ENCODE data around the gene AANAT.

The AANAT gene

DNA sequence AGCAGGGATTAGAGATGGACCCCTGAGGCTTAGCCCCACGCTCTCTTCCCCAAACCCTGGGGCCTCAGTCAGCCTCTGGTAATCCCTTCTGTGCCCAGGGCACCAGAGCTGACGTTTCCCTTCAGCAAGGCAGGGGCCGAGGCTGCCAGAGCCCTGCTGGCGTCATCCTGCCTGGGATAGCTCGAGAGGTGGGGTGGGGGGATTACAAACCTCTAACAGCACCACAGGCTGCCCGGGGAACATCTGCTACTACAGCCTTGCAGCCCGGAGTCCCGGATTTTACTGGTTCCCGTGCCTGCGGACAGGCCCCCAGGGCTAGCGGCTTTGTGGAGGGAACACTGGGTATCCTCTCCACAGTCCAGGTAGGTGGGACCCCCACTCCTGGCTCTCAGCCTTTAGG is at the start of gene AANAT:
AANAT (plus strand) TSS at position 238 of the 400 bp plus-strand sequence. CDS start 1,144 bp downstream, outside the sequence.
- no peak for DNase-seq

DNA sequence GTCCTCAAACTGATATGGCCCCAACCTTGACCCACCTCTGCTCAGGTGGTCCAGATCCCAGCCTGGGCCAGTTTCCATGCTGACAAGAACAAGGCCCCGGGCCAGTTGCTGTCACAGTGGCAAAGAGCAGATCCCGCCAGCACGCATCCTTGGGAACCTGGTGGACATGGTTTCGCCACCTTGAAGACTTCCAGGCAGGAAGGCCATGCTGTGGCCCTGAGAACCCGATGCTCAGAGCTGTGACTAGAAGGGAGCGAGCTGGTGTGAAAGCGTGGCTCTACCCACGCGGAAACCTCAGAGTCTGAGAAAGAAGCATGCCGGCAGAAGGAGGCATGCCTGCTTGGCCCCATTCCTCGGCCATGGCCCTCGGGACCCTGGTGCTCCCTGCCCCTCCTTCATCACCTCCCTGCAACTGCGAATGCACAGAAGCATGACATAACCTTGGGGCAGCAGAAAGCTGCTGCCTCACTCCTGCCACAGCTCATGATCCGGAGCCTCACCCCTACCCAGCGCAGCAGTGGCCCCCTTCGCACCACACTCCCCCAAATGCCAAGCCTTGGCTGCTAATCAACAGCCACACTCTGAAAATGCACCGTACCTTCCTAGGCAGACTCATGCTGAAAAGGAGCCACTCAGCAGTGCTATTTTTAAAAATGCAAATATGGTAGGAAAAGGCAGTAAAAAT is 47.7 kb upstream of the AANAT start:
- DNase-seq = no peak

- no peak for DNase-seq
Measured at GRCh38 chr17:76420356-76421043, 46.9 kb upstream of the AANAT start.

GRCh38 chr17:76421044-76421407 is 46.4 kb upstream of the AANAT start:
- DNase-seq = no peak

- no peak for DNase-seq
Measured at GRCh38 chr17:76422406-76422805, 45.0 kb upstream of the AANAT start.

DNA sequence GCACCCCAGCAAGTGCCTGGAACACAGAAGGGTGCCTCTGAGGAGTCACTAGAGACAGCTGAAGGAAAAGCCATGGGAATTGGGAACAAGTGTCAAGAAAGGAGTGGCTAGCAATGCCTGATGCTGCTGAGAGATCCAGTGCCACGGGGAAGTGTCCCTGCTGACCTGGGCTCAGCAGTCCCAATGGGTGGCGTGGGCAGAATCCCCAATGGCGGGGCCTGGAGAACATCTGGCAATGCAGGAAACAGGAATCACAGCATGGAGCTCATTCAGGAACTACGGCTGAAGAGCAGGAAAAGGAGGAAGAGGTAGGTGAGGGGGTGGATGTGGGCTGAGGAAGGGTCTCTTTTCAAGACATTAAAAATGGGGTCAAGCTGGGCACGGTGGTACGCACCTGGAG is 44.5 kb upstream of the AANAT start:
- DNase-seq = no peak

- no peak for DNase-seq
Measured at GRCh38 chr17:76426853-76427252, 40.5 kb upstream of the AANAT start.

DNA sequence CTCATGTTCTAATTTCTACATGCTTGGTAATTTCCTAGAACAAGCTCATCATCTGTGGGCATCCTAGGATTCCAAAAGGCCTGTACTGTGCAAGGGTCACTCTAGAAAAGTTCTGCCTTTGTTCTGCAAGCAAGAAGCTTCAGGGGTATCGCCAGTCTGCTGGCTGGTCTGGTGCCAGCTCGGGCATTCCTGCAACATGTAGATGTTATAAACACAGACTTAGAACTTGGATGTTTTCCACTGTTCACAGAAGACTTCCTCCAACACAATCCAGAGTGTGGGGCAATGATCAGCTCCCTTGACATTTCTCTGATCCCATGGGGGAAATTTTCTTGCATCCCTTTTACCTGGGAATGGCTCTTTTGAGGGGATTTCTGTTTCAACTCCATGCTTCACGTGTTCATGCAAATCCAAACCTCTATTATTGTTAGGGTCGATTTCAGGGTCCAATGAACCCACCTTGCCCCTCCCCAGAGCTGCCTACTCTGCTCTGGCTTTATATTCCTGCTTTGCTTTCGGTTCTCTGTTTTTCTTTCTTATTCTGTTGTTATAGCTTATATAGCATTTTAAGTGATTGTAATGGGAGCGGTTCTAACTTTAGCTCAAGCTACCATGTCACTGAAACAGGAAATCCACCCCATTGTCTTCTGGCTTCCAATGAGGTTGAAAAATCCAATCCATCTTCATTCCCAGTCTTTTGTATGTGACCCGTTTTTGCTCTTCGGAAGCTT is 39.7 kb upstream of the AANAT start:
- no peak for DNase-seq

- no peak for DNase-seq
Measured at GRCh38 chr17:76428511-76428910, 38.9 kb upstream of the AANAT start.

- DNase-seq = no peak
Measured at GRCh38 chr17:76431509-76431908, 35.9 kb upstream of the AANAT start.

GRCh38 chr17:76432004-76432403 is 35.4 kb upstream of the AANAT start:
- no peak for DNase-seq

- DNase-seq = no peak
Measured at GRCh38 chr17:76432712-76433336, 34.6 kb upstream of the AANAT start.

- DNase-seq = no peak
Measured at GRCh38 chr17:76433693-76434092, 33.7 kb upstream of the AANAT start.

GRCh38 chr17:76434870-76435269 is 32.5 kb upstream of the AANAT start:
- no peak for DNase-seq

DNA sequence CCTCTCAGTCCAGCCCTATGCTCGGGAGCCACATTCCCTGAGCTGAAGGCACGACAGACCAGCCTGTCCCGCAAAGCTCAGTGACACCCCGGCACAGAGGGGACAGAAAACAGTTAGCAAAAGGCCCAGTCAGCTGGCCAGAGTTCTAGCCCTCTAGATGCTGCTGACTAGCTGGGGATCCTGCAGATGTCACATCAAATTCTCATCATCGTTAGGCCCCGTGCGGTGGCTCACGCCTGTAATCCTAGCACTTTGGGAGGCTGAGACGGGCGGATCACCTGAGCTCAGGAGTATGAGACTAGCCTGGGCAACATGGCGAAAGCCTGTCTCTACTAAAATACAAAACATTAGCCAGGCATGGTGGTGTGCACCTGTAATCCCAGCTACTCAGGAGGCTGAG is 31.7 kb upstream of the AANAT start:
- DNase-seq = no peak

GRCh38 chr17:76437467-76438402 is 29.7 kb upstream of the AANAT start:
- no peak for DNase-seq

- DNase-seq = no peak
Measured at GRCh38 chr17:76438906-76439305, 28.5 kb upstream of the AANAT start.

GRCh38 chr17:76439314-76439928 is 28.0 kb upstream of the AANAT start:
- no peak for DNase-seq

DNA sequence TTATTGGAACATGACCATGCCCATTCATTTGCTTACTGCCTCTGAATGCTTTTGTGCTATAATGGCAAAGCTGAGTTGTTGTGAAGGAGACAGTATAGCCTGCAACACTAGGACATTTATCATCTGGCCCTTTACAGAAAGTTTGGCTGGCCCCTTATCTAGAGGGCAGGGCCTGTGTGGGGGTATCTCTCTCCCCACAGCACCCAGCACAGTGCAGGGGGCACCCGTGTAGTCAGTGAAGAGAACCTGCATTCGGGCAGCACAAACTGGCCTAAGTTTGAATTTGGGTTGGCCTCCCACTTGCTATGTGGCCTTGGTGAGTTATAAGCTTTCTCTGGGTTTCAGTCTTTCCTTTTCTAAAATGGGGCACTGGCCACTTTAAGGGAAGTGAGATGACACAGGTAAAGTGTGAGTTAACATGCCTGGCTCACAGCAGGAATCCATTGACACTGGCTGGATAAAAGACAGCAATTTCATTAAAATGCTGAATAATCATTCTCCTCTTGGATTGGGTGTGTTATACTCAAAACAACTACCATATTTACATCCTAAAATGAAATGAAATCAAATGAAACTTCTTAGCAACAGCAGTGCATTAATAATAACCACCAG is 26.5 kb upstream of the AANAT start:
- no peak for DNase-seq

DNA sequence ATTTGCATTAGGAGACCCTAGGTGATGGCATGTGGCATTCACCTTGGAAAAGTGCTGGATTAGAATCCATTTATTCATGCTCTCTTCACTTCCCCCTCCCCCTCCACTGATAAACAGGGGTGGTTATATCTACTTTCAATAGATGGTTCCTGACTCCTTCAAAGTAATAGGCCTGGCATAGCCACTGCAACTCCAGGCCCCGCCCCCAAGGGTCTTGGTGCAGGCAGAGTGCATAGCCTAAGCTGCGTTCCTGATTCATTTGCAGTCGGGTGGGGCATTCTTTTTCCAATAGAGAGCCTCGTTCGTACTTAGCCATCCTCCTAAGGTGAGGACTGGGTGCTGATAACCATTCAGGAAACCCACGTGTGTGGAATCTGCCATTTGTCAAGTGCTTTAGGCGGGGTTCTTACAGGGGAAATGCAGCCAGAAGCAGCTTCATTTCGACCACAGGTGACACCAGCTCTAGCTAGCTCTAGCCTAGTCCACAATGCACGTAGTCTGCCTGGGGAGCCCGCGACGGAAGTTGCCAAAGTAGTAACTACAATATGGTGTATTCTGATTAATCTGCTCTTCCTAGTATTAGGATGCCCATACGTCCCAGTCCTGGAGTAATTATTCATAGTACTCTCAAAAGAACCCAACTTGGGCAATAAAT is 25.6 kb upstream of the AANAT start:
- no peak for DNase-seq

All from right hindlimb (tissue), 1 donor.